PC-9 (cell line): ENCODE measurements around the gene LGI4. TPM values are rescaled to one million over a fixed set of nuclear protein-coding genes. Genes with fewer than 3 reads are reported as not detected.

Source experiments
- BruUV-seq: library from RNA; stranded (reverse); fragments of 400-500 nt; replicated peaks from 2 replicates; lab custom pipeline; 2021; lab: Mats Ljungman, UMichigan
- CTCF ChIA-PET: fragments of 300-600 bp; sonication (Branson Sonifier 250); formaldehyde crosslinking; loops from one replicate; lab custom pipeline; 2022; ENCODE audit warnings: antibody characterized with exemption; lab: Charles Lee
- POLR2A ChIA-PET: fragments of 300-600 bp; sonication (Branson Sonifier 250); formaldehyde crosslinking; loops from one replicate; lab custom pipeline; 2022; ENCODE audit warnings: antibody characterized with exemption; ENCODE audit not compliant: unreplicated experiment; lab: Charles Lee
- DNase-seq, 2 experiments: peaks; one replicate each; pipeline versions ENCODE4 v3.0.0 to v3.0.0-alpha.2; 2015 to 2022; ENCODE audit warnings: mixed read lengths in 1 of 2
- H2AFZ ChIP-seq: fragments of 200-600 bp; sonication (generic); 2 replicates; pipeline ENCODE4 v1.8.1; 2017; ENCODE audit warnings: antibody characterized with exemption
- H3F3A ChIP-seq: fragments of 200-600 bp; sonication (generic); 2 replicates; pipeline ENCODE4 v1.8.1; 2017; ENCODE audit warnings: antibody characterized with exemption, mild to moderate bottlenecking, low read depth; ENCODE audit not compliant: insufficient read depth
- H3K27ac ChIP-seq: fragments of 200-600 bp; sonication (generic); 2 replicates; pipeline ENCODE4 v1.6.1; 2016; ENCODE audit warnings: mixed run types
- H3K27me3 ChIP-seq: fragments of 200-600 bp; sonication (generic); 2 replicates; pipeline ENCODE4 v1.6.1; 2016; ENCODE audit warnings: low read depth, mixed run types; ENCODE audit not compliant: insufficient read depth
- H3K36me3 ChIP-seq: fragments of 200-600 bp; sonication (generic); 2 replicates; pipeline ENCODE4 v1.6.1; 2016; ENCODE audit warnings: low read depth, mixed run types
- H3K4me1 ChIP-seq: fragments of 200-600 bp; sonication (generic); replicated peaks from 2 replicates; pipeline ENCODE4 v1.6.1; 2016; ENCODE audit warnings: mixed run types; ENCODE audit not compliant: insufficient read depth
- H3K4me2 ChIP-seq: fragments of 200-600 bp; sonication (generic); 2 replicates; pipeline ENCODE4 v1.6.1; 2017; ENCODE audit warnings: mixed run types
- H3K4me3 ChIP-seq: fragments of 200-600 bp; sonication (generic); 2 replicates; pipeline ENCODE4 v1.6.1; 2016; ENCODE audit warnings: mixed run types
- H3K79me2 ChIP-seq: fragments of 200-600 bp; sonication (generic); 2 replicates; pipeline ENCODE4 v1.6.1; 2017; ENCODE audit warnings: low read depth, mixed run types
- H3K9me2 ChIP-seq: fragments of 200-600 bp; sonication (generic); 2 replicates; pipeline ENCODE4 v1.8.1; 2017; ENCODE audit warnings: mild to moderate bottlenecking; ENCODE audit not compliant: insufficient read depth
- H3K9me3 ChIP-seq: fragments of 200-600 bp; sonication (generic); 2 replicates; pipeline ENCODE4 v1.8.1; 2016; ENCODE audit warnings: low read depth; ENCODE audit not compliant: insufficient read depth
- H4K20me1 ChIP-seq: fragments of 200-600 bp; sonication (generic); 2 replicates; pipeline ENCODE4 v1.8.1; 2017; ENCODE audit not compliant: insufficient read depth
- CTCF ChIP-seq: fragments of 200-600 bp; sonication (generic); conservative IDR thresholded peaks from 2 replicates; pipeline ENCODE4 v1.6.1; 2017; ENCODE audit warnings: mixed run types, antibody characterized with exemption, mild to moderate bottlenecking, moderate library complexity
- EZH2 ChIP-seq: fragments of 200-600 bp; sonication (generic); IDR thresholded peaks from 2 replicates; pipeline ENCODE4 v1.8.0; 2017; ENCODE audit warnings: antibody characterized with exemption, low read depth
- intact Hi-C: fragments of 100-400 bp; cut with micrococcal nuclease; formaldehyde crosslinking; loops from one replicate; pipeline ENCODE4 v1.10.0; 2022; ENCODE audit not compliant: unreplicated experiment
- total RNA-seq: library from RNA; stranded (reverse); gene quantifications from 2 replicates; pipeline ENCODE4 v1.2.3, GENCODE V29; 2021

The LGI4 gene
- total RNA-seq, 1 experiment from 2014 or later = 1.2 TPM

GRCh38 chr19:35167251-35168119 is 32.6 kb upstream of the LGI4 start:
- Histone ChIP-seq H3K36me3 (peaks cover 58% of the 10 kb centered on the region), H3K9me3 (peaks cover 13% of the 10 kb centered on the region; the same call in 1 of the 2 replicates), H3F3A (peaks cover 94% of the 10 kb centered on the region), H4K20me1 (no peaks in the 10 kb centered on the region), H3K79me2 (peaks cover 24% of the 10 kb centered on the region), H3K9me2 (no peaks in the 10 kb centered on the region), H3K27ac (peak overlapping the region; percentile 97), H3K27me3 (no peaks in the 10 kb centered on the region), H3K4me1 (peaks cover 74% of the 10 kb centered on the region), H3K4me2 (peak overlapping the region; percentile 71), H3K4me3 (no peak overlapping the region), H2AFZ (no peak overlapping the region)
- intact Hi-C loops = loop anchor here (2.0 kb wide), 1 partner anchor 47 kb away; no protein-coding TSS in a partner anchor
- BruUV-seq = no TSS peak
- ChIA-PET POLR2A (interaction anchor here (0.7 kb wide), 3 partner anchors 88 to 241 kb away, joined by 3 to 5 read pairs (median 4); partner anchors contain the start of gene ZNF30), CTCF (interaction anchor here (1.1 kb wide), 1 partner anchor 20 kb away, joined by 4 read pairs; no protein-coding TSS in a partner anchor)
- TF ChIP-seq CTCF (no peak), EZH2 (no peak)
- DNase-seq = no peak

GRCh38 chr19:35166100-35167063 is 31.5 kb upstream of the LGI4 start:
- Histone ChIP-seq H4K20me1 (no peaks in the 10 kb centered on the region), H2AFZ (no peak overlapping the region), H3F3A (peaks cover 94% of the 10 kb centered on the region), H3K36me3 (peaks cover 65% of the 10 kb centered on the region), H3K4me1 (peaks cover 85% of the 10 kb centered on the region), H3K9me2 (no peaks in the 10 kb centered on the region), H3K4me3 (no peak overlapping the region), H3K27me3 (no peaks in the 10 kb centered on the region), H3K79me2 (peaks cover 24% of the 10 kb centered on the region), H3K27ac (peak overlapping the region; percentile 97), H3K9me3 (peaks cover 15% of the 10 kb centered on the region; the same call in 1 of the 2 replicates), H3K4me2 (0 out of 2 replicates have a peak overlapping the region, but pooled peaks have one; percentile 71)
- POLR2A ChIA-PET = no interaction called here
- no peak for DNase-seq
- BruUV-seq = no TSS peak
- intact Hi-C loops = no loop called here
- TF ChIP-seq EZH2 (no peak), CTCF (no peak)
- CTCF ChIA-PET = no interaction called here
